Keratinocyte (primary cell): ENCODE data around the gene NOTCH1.

Source experiments
- EZH2 ChIP-seq: IDR thresholded peaks from one replicate; pipeline ENCODE4 v1.6.1; 2012; ENCODE audit warnings: inconsistent platforms, mild to moderate bottlenecking, low read length, moderate library complexity
- TF ChIP-seq, protein P1 (sequence below), 3 experiments: IDR thresholded peaks in 1 of 3; conservative IDR thresholded peaks in 1 of 3; optimal IDR thresholded peaks in 1 of 3; 2 replicates in 2 of 3; 3 replicates in 1 of 3; pipeline versions ENCODE3 to v1.5.1; 2011; ENCODE audit warnings: low read length in 3 of 3, mild to moderate bottlenecking in 3 of 3, moderate library complexity in 2 of 3, control low read depth in 1 of 3, inconsistent platforms in 1 of 3; ENCODE audit not compliant: insufficient read depth in 2 of 3; ENCODE audit errors: extremely low read depth in 1 of 3

DNA sequence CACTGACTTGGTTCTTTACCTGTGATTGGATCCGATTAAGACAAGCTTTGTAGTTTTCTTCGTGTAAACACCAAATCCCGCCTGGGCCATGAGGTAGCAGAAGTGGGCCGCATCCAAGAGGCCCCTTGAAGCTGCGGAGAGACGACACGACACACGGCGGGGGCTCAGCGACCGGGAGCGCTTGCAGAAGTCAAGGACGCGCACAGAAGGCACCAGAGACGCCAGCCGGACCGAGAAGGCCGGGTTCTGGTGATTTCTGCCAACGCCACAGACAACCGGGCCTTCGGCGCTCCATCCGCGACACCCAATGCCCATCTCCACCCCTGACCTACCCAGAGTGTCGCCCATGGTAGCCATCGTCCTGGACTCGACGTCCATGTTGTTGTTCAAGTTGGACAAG, 86.4 kb downstream of the NOTCH1 start:
- TF ChIP-seq, protein P1, sequence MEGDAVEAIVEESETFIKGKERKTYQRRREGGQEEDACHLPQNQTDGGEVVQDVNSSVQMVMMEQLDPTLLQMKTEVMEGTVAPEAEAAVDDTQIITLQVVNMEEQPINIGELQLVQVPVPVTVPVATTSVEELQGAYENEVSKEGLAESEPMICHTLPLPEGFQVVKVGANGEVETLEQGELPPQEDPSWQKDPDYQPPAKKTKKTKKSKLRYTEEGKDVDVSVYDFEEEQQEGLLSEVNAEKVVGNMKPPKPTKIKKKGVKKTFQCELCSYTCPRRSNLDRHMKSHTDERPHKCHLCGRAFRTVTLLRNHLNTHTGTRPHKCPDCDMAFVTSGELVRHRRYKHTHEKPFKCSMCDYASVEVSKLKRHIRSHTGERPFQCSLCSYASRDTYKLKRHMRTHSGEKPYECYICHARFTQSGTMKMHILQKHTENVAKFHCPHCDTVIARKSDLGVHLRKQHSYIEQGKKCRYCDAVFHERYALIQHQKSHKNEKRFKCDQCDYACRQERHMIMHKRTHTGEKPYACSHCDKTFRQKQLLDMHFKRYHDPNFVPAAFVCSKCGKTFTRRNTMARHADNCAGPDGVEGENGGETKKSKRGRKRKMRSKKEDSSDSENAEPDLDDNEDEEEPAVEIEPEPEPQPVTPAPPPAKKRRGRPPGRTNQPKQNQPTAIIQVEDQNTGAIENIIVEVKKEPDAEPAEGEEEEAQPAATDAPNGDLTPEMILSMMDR (optimal IDR thresholded peaks at IDR 0.05 in 1 of 3, IDR thresholded peaks at IDR 0.05 in 1 of 3, conservative IDR thresholded peaks at IDR 0.05 in 1 of 3; ENCODE audit: extremely low read depth in 1 of 3, insufficient read depth in 2 of 3, low read length in 3 of 3): no peak
- TF ChIP-seq EZH2: no peak
